Nephron progenitor cell (in vitro differentiated cells): ENCODE measurements around the gene UGT2B10.
A peak's percentile ranks its signal among the peaks of the same experiment; 100 is the strongest.

Source experiments
- DNase-seq: peaks from one replicate; pipeline ENCODE4 v3.0.0; 2021
- H3K27ac Mint-ChIP-seq: 2 replicates; pipeline ENCODE4 v1.8.0; 2021; ENCODE audit warnings: mild to moderate bottlenecking, moderate library complexity, mixed read lengths
- H3K27me3 Mint-ChIP-seq: 2 replicates; pipeline ENCODE4 v1.8.0; 2021; ENCODE audit warnings: mild to moderate bottlenecking, low read depth, mixed read lengths; ENCODE audit not compliant: poor library complexity
- H3K36me3 Mint-ChIP-seq: 2 replicates; pipeline ENCODE4 v1.8.0; 2021; ENCODE audit warnings: low read depth, mixed read lengths
- H3K4me1 Mint-ChIP-seq: 2 replicates; pipeline ENCODE4 v1.8.0; 2021; ENCODE audit warnings: mixed read lengths
- H3K4me3 Mint-ChIP-seq: 2 replicates; pipeline ENCODE4 v1.8.0; 2021; ENCODE audit warnings: mild to moderate bottlenecking, moderate library complexity, mixed read lengths
- H3K9me3 Mint-ChIP-seq: 2 replicates; pipeline ENCODE4 v1.8.0; 2021; ENCODE audit warnings: mild to moderate bottlenecking, moderate library complexity, mixed read lengths
- CTCF ChIP-seq: fragments of 200-600 bp; sonication (generic); IDR thresholded peaks from 2 replicates; pipeline ENCODE4 v1.5.0; 2021; ENCODE audit warnings: antibody characterized with exemption

Gene UGT2B10

GRCh38 chr4:68865760-68866159 is 50.0 kb downstream of the UGT2B10 start:
- Mint-ChIP-seq H3K4me1 (peaks cover 12% of the 10 kb centered on the region), H3K27me3 (no peaks in the 10 kb centered on the region), H3K9me3 (peaks cover 4% of the 10 kb centered on the region), H3K4me3 (no peak overlapping the region), H3K27ac (peak overlapping the region; percentile 16), H3K36me3 (no peaks in the 10 kb centered on the region)
- no peak for TF ChIP-seq CTCF
- no peak for DNase-seq

- Mint-ChIP-seq H3K4me3 (no peak overlapping the region), H3K27me3 (no peaks in the 10 kb centered on the region), H3K36me3 (no peaks in the 10 kb centered on the region), H3K9me3 (peaks cover 4% of the 10 kb centered on the region), H3K27ac (no peak overlapping the region), H3K4me1 (peaks cover 25% of the 10 kb centered on the region)
- no peak for TF ChIP-seq CTCF
- no peak for DNase-seq
These were observed 53.5 kb downstream of the UGT2B10 start for GRCh38 chr4:68869274-68869773.

- peaks cover 4% of the 10 kb centered on the region for H3K9me3 Mint-ChIP-seq
- H3K27me3 Mint-ChIP-seq, result no peaks in the 10 kb centered on the region
- H3K4me1 Mint-ChIP-seq, result peaks cover 14% of the 10 kb centered on the region
- no peak overlapping the region for H3K27ac Mint-ChIP-seq
- no peak overlapping the region for H3K4me3 Mint-ChIP-seq
- no peaks in the 10 kb centered on the region for H3K36me3 Mint-ChIP-seq
- no peak for DNase-seq
- TF ChIP-seq CTCF, result no peak
These were observed 56.2 kb downstream of the UGT2B10 start for GRCh38 chr4:68871809-68872642.

- Mint-ChIP-seq H3K4me1 (peaks cover 14% of the 10 kb centered on the region), H3K4me3 (no peak overlapping the region), H3K27ac (no peak overlapping the region), H3K36me3 (no peaks in the 10 kb centered on the region), H3K9me3 (peaks cover 4% of the 10 kb centered on the region), H3K27me3 (no peaks in the 10 kb centered on the region)
- TF ChIP-seq CTCF, result no peak
- DNase-seq, result no peak
These were observed 57.1 kb downstream of the UGT2B10 start for GRCh38 chr4:68872643-68873502.

GRCh38 chr4:68874507-68874906 is 58.7 kb downstream of the UGT2B10 start:
- DNase-seq, result no peak
- Mint-ChIP-seq H3K36me3 (no peaks in the 10 kb centered on the region), H3K27me3 (no peaks in the 10 kb centered on the region), H3K4me3 (no peak overlapping the region), H3K4me1 (peaks cover 14% of the 10 kb centered on the region), H3K9me3 (no peaks in the 10 kb centered on the region), H3K27ac (no peak overlapping the region)
- no peak for TF ChIP-seq CTCF
